ENCODE measurements around the gene ARID4B. TPM values are rescaled to one million over a fixed set of nuclear protein-coding genes. Genes with fewer than 3 reads are reported as not detected.

ARID4B gene
- total and polyA plus RNA-seq, 8 donors = 29.0 to 57.9 (median 49.9) TPM

- intact Hi-C loops (cut with DNase I) = no loop called here
- H3K4me3 ChIP-seq = no peak overlapping the region
- peaks cover 0 to 69% of the 10 kb centered on the region in 2 donors for H3K36me3 ChIP-seq
- ATAC-seq (no peak), DNase-seq (no peak)
- no peaks in the 10 kb centered on the region for H3K4me1 ChIP-seq
- no peaks in the 10 kb centered on the region for H3K9me3 ChIP-seq
- no peak overlapping the region for H3K27ac ChIP-seq
- H3K27me3 ChIP-seq = no peaks in the 10 kb centered on the region
- TF ChIP-seq, protein P1, sequence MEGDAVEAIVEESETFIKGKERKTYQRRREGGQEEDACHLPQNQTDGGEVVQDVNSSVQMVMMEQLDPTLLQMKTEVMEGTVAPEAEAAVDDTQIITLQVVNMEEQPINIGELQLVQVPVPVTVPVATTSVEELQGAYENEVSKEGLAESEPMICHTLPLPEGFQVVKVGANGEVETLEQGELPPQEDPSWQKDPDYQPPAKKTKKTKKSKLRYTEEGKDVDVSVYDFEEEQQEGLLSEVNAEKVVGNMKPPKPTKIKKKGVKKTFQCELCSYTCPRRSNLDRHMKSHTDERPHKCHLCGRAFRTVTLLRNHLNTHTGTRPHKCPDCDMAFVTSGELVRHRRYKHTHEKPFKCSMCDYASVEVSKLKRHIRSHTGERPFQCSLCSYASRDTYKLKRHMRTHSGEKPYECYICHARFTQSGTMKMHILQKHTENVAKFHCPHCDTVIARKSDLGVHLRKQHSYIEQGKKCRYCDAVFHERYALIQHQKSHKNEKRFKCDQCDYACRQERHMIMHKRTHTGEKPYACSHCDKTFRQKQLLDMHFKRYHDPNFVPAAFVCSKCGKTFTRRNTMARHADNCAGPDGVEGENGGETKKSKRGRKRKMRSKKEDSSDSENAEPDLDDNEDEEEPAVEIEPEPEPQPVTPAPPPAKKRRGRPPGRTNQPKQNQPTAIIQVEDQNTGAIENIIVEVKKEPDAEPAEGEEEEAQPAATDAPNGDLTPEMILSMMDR (IDR thresholded peaks at IDR 0.05) = no peak
These were observed 137.5 kb downstream of the ARID4B start for GRCh38 chr1:235190431-235190830.

- ATAC-seq = no peak
- TF ChIP-seq, protein P1 (IDR thresholded peaks at IDR 0.05) = no peak
- intact Hi-C loops (cut with DNase I) = no loop called here
- DNase-seq = no peak
- H3K4me3 ChIP-seq = no peak overlapping the region
- no peak overlapping the region for H3K27ac ChIP-seq
- no peaks in the 10 kb centered on the region for H3K9me3 ChIP-seq
- H3K27me3 ChIP-seq = no peaks in the 10 kb centered on the region
- H3K36me3 ChIP-seq = peaks cover 0 to 54% of the 10 kb centered on the region in 2 donors
- no peaks in the 10 kb centered on the region for H3K4me1 ChIP-seq
These were observed 140.7 kb downstream of the ARID4B start for GRCh38 chr1:235187316-235187715.

DNA sequence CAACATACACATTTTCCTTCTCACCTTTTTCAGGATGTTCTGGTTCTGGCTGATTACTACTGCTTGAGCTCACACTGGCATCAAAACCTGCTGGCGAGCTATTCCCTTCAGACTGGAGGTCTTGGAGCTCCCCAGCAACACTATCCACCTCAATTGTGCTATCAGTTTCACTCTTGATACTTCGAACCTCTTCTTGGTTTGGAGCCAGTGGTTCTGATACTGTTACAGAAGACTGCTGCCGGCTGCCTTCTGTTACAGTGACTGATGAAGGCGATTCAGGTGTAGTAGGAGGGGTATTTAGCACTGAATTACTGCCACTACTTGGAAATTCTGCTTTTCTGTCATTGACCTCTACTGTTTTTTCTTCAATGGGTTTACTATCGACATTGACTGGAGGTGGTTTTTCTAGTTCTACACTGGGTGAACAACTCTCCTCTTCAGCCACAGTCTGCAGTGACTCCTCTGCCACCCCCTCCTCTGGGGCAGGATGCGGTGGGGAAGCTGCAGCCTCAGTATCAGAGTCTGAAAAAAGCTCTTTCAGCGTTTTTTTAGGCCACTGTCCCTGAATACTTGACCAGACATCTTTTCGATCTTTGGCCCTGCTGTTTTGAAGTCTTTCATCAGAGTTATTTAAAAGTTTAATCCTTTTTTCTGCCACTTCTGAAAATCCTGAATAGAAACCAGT is 146.3 kb downstream of the ARID4B start:
- TF ChIP-seq, protein P1 (IDR thresholded peaks at IDR 0.05) = no peak
- Histone ChIP-seq H3K4me3 (no peak overlapping the region), H3K9me3 (no peaks in the 10 kb centered on the region), H3K36me3 (peaks cover 5 to 67% of the 10 kb centered on the region in 2 donors), H3K27me3 (no peaks in the 10 kb centered on the region), H3K4me1 (no peaks in the 10 kb centered on the region), H3K27ac (no peak overlapping the region)
- intact Hi-C loops (cut with DNase I) = no loop called here
- DNase-seq (no peak), ATAC-seq (no peak)

DNA sequence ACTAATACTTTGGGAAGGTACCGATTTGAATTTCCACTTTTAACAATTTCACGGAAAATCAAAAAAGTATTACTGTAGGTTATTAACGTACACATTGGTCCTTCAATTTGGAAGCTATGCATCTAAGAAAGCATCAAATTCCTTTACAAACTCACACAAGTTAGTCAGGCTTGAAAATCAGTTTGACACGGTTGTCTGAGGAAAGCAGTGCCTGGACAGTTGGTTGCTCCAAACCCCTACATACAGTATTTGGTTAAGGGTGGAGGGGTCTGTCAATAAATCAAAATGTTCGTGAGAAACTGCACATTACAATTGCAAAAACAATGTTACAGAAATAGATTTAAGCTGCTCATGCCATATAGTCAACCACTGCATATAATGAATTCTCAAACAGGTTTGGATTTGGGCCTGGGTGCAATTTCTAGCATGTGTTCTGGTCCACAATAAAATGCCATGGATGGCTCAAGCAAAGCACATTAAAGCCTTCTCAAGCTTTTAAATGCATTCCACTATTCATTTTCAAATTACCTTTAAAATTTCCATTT is 147.0 kb downstream of the ARID4B start:
- intact Hi-C loops (cut with DNase I) = no loop called here
- Histone ChIP-seq H3K9me3 (no peaks in the 10 kb centered on the region), H3K27ac (no peak overlapping the region), H3K27me3 (no peaks in the 10 kb centered on the region), H3K4me3 (no peak overlapping the region), H3K36me3 (peaks cover 5 to 67% of the 10 kb centered on the region in 2 donors), H3K4me1 (no peaks in the 10 kb centered on the region)
- DNase-seq (no peak), ATAC-seq (no peak)
- TF ChIP-seq, protein P1 (IDR thresholded peaks at IDR 0.05) = no peak

- intact Hi-C loops (cut with DNase I) = no loop called here
- Histone ChIP-seq H3K4me3 (no peak overlapping the region), H3K27ac (no peak overlapping the region), H3K9me3 (no peaks in the 10 kb centered on the region), H3K4me1 (no peaks in the 10 kb centered on the region), H3K27me3 (no peaks in the 10 kb centered on the region), H3K36me3 (peaks cover 5 to 84% of the 10 kb centered on the region in 2 donors)
- no peak for ATAC-seq
- DNase-seq = no peak
- TF ChIP-seq, protein P1 (IDR thresholded peaks at IDR 0.05) = no peak
These were observed 151.5 kb downstream of the ARID4B start for GRCh38 chr1:235176486-235176885.

Data from left lung (tissue), 10 donors.